Loucy (cell line): ENCODE data around the gene CALHM3.

ENCODE experiments used
- H2AFZ ChIP-seq: fragments of 200-600 bp; sonication (generic); 2 replicates; pipeline ENCODE4 v1.6.0; 2016; ENCODE audit warnings: antibody characterized with exemption, mild to moderate bottlenecking, low read length, moderate library complexity
- H3F3A ChIP-seq: fragments of 200-600 bp; 2 replicates; pipeline ENCODE4 v1.6.0; 2016; ENCODE audit warnings: antibody characterized with exemption, low read depth, mild to moderate bottlenecking
- H3K27me3 ChIP-seq: fragments of 200-600 bp; sonication (generic); 2 replicates; pipeline ENCODE4 v1.6.1; 2014; ENCODE audit warnings: low read length, mild to moderate bottlenecking; ENCODE audit not compliant: insufficient read depth, poor library complexity, severe bottlenecking
- H3K36me3 ChIP-seq: fragments of 200-600 bp; sonication (generic); 2 replicates; pipeline ENCODE4 v1.6.1; 2016; ENCODE audit warnings: low read length; ENCODE audit not compliant: insufficient read depth
- H3K4me1 ChIP-seq: fragments of 200-600 bp; sonication (generic); 2 replicates; pipeline ENCODE4 v1.5.1; 2014; ENCODE audit warnings: low read length, mild to moderate bottlenecking; ENCODE audit not compliant: insufficient read depth, poor library complexity, severe bottlenecking
- H3K4me2 ChIP-seq: fragments of 200-600 bp; sonication (generic); 2 replicates; pipeline ENCODE4 v1.6.0; 2014; ENCODE audit warnings: antibody characterized with exemption, low read length, low read depth, mild to moderate bottlenecking; ENCODE audit not compliant: poor library complexity, severe bottlenecking
- H3K4me3 ChIP-seq: fragments of 200-600 bp; sonication (generic); 2 replicates; pipeline ENCODE4 v1.5.1; 2014; ENCODE audit warnings: low read length, mild to moderate bottlenecking, mixed read lengths; ENCODE audit not compliant: poor library complexity, severe bottlenecking
- H3K79me2 ChIP-seq: fragments of 200-600 bp; sonication (generic); 2 replicates; pipeline ENCODE4 v1.6.1; 2014; ENCODE audit warnings: low read length; ENCODE audit not compliant: insufficient read depth
- H3K9ac ChIP-seq: fragments of 200-600 bp; sonication (generic); 2 replicates; pipeline ENCODE4 v1.6.0; 2014; ENCODE audit warnings: mild to moderate bottlenecking, low read depth, low read length, moderate library complexity; ENCODE audit not compliant: poor library complexity, severe bottlenecking
- H3K9me2 ChIP-seq: fragments of 200-600 bp; sonication (generic); replicated peaks from 2 replicates; pipeline ENCODE4 v1.6.1; 2016; ENCODE audit warnings: low read depth, low read length, mixed read lengths
- H3K9me3 ChIP-seq: fragments of 200-600 bp; sonication (generic); 2 replicates; pipeline ENCODE4 v1.6.1; 2014; ENCODE audit warnings: mild to moderate bottlenecking, antibody characterized with exemption, low read length, low read depth; ENCODE audit not compliant: insufficient read depth
- H4K20me1 ChIP-seq: fragments of 200-600 bp; sonication (generic); 2 replicates; pipeline ENCODE4 v1.6.0; 2014; ENCODE audit warnings: antibody characterized with exemption, low read length, mild to moderate bottlenecking; ENCODE audit not compliant: insufficient read depth, poor library complexity, severe bottlenecking
- CTCF ChIP-seq: fragments of 200-600 bp; sonication (generic); conservative IDR thresholded peaks from 2 replicates; pipeline ENCODE4 v1.5.1; 2014; ENCODE audit warnings: mild to moderate bottlenecking, antibody characterized with exemption, low read length
- EZH2phosphoT487 ChIP-seq: fragments of 200-600 bp; IDR thresholded peaks from 2 replicates; pipeline ENCODE4 v1.6.1; 2018; ENCODE audit warnings: antibody characterized with exemption, mild to moderate bottlenecking, moderate library complexity, borderline replicate concordance

CALHM3 gene

GRCh38 chr10:103459615-103460014, 19.4 kb downstream of the CALHM3 start:
- no peaks in the 10 kb centered on the region for H3F3A ChIP-seq
- no peaks in the 10 kb centered on the region for H4K20me1 ChIP-seq
- H3K9me2 ChIP-seq = no peaks in the 10 kb centered on the region
- no peaks in the 10 kb centered on the region for H3K79me2 ChIP-seq
- peaks cover 14% of the 10 kb centered on the region for H3K4me1 ChIP-seq
- no peaks in the 10 kb centered on the region for H3K9me3 ChIP-seq
- no peak for TF ChIP-seq EZH2phosphoT487
- no peak for TF ChIP-seq CTCF
- peak overlapping the region; percentile 14 for H3K9ac ChIP-seq
- no peak overlapping the region for H2AFZ ChIP-seq
- no peaks in the 10 kb centered on the region for H3K27me3 ChIP-seq
- H3K4me3 ChIP-seq = no peak overlapping the region
- no peak overlapping the region for H3K4me2 ChIP-seq
- H3K36me3 ChIP-seq = no peaks in the 10 kb centered on the region

- Histone ChIP-seq H3K27me3 (no peaks in the 10 kb centered on the region), H3K9me2 (no peaks in the 10 kb centered on the region), H3K9me3 (no peaks in the 10 kb centered on the region), H3K79me2 (no peaks in the 10 kb centered on the region), H3K36me3 (no peaks in the 10 kb centered on the region), H3K4me3 (no peak within 1 kb of the TSS), H2AFZ (no peak within 1 kb of the TSS), H3F3A (no peaks in the 10 kb centered on the region), H3K4me1 (peaks cover 20% of the 10 kb centered on the region), H3K9ac (peak within 1 kb of the TSS; percentile 14), H4K20me1 (no peaks in the 10 kb centered on the region), H3K4me2 (no peak within 1 kb of the TSS)
- TF ChIP-seq CTCF (no peak), EZH2phosphoT487 (no peak)
Observed at GRCh38 chr10:103458720-103459119, 20.3 kb downstream of the CALHM3 start, which contains the start of gene CALHM1. TSS of gene CALHM1 (minus strand) at chr10:103458900. CDS start at chr10:103458751, 149 bp downstream.

GRCh38 chr10:103457896-103458583, 21.0 kb downstream of the CALHM3 start:
- TF ChIP-seq EZH2phosphoT487 (no peak), CTCF (no peak)
- H3K27me3 ChIP-seq = no peaks in the 10 kb centered on the region
- 0 out of 2 replicates have a peak, but pooled peaks cover under 1% of the 10 kb centered on the region for H3K79me2 ChIP-seq
- H3K36me3 ChIP-seq = no peaks in the 10 kb centered on the region
- no peaks in the 10 kb centered on the region for H3F3A ChIP-seq
- peaks cover 24% of the 10 kb centered on the region for H3K4me1 ChIP-seq
- no peak overlapping the region for H2AFZ ChIP-seq
- H3K4me3 ChIP-seq = no peak overlapping the region
- H3K4me2 ChIP-seq = no peak overlapping the region
- no peaks in the 10 kb centered on the region for H3K9me3 ChIP-seq
- H3K9ac ChIP-seq = no peak overlapping the region
- H4K20me1 ChIP-seq = no peaks in the 10 kb centered on the region
- H3K9me2 ChIP-seq = no peaks in the 10 kb centered on the region
